ENCODE measurements around the gene XPO1. TPM values are rescaled to one million over a fixed set of nuclear protein-coding genes. Genes with fewer than 3 reads are reported as not detected.
"Not testable (repeated sequence)": the region's sequence is repeated elsewhere in the genome, so short reads cannot be mapped to it uniquely, and the experiment has no call there.

The XPO1 gene
- total RNA-seq (10 to 100 TPM; 53.7 to 81.7 (median 62.2) TPM), polyA plus RNA-seq (38.5 TPM)
- long read RNA-seq, donor 1, full-length matches to known transcripts: 62 of 95 reads
- long read RNA-seq, donor 1, partial matches to known transcripts: 9 of 95 reads
- long read RNA-seq, donor 1, other reads (novel, unspliced or antisense): 24 of 95 reads
- long read RNA-seq, donor 2, full-length matches to known transcripts: 23 of 34 reads
- long read RNA-seq, donor 2, partial matches to known transcripts: 3 of 34 reads
- long read RNA-seq, donor 2, other reads (novel, unspliced or antisense): 8 of 34 reads
- long read RNA-seq, donor 3, full-length matches to known transcripts: 67 of 120 reads
- long read RNA-seq, donor 3, partial matches to known transcripts: 28 of 120 reads
- long read RNA-seq, donor 3, other reads (novel, unspliced or antisense): 25 of 120 reads
- long read RNA-seq, donor 4, full-length matches to known transcripts: 17 of 31 reads
- long read RNA-seq, donor 4, partial matches to known transcripts: 2 of 31 reads
- long read RNA-seq, donor 4, other reads (novel, unspliced or antisense): 12 of 31 reads

DNA sequence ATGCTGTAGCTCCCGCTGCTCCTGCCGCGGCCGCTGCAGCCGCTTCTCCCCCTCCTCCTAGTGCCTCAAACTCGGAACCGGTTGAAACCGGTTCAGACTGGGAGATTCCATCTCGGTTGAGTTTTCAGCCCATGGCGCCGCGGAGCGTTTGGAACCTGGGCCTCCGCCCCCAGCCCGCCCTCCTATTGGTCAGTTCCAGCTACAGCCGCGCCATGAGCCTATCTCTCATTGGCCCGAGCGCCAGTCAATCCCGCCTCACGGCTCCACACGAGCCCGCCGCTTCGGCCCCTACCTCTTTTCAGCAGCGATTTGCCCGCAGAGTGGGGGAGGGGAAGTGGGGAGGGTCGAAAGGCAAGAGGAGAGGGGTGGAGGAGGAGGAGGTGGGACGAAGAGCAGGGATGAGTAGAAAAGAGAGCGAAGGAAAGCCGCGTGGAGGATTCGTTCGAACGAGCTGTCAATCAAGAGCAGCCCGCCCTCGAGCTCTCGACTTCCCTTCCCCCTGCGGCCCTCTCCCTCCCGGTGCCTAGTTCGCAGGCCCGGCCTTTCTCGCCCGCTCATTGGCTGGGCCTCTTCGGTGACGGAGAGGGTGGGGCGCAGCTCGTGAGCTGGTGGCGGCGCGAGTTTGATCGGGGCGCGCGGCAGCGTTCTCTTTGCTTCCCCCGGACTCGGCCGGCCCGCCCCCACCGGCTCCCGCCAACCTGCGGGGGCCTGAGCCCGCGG is at the start of gene XPO1:
TSS of gene XPO1 (minus strand) at position 157 of the 720 bp plus-strand sequence. CDS start 4,459 bp downstream, outside the sequence.
- peak; percentile 96 for ATAC-seq
- intact Hi-C loops (cut with DNase I): loop anchor here in 3 of 4 donors (5.0 to 10.0 kb wide), 3 partner anchors 126 to 236 kb away; no protein-coding TSS in a partner anchor
- DNase-seq: peak; percentile 99 to 100 (median 100)

GRCh38 chr2:61586928-61587327 is 48.8 kb upstream of the XPO1 start:
- H3K27me3 ChIP-seq (ENCODE audit: control insufficient read depth, insufficient read depth); DNase-seq; H3K4me3 ChIP-seq (ENCODE audit: low read length); H3K4me1 ChIP-seq (ENCODE audit: control insufficient read depth, insufficient read depth, low read length); H3K27ac ChIP-seq (ENCODE audit: low read length); intact Hi-C loops (cut with DNase I); H3K9me3 ChIP-seq (ENCODE audit: control insufficient read depth, low read length); ATAC-seq: not testable (repeated sequence)
- WGBS: 95% methylated on average over 5 of the region's 5 CpGs

More for the DNA sequence above, at the start of gene XPO1:
- peak within 1 kb of the TSS; percentile 99 for H3K4me3 ChIP-seq (ENCODE audit: low read length)
- no peaks in the 10 kb centered on the region for H3K27me3 ChIP-seq (ENCODE audit: control insufficient read depth, insufficient read depth)
- H3K27ac ChIP-seq (ENCODE audit: low read length): peak within 1 kb of the TSS; percentile 99
- under 1% methylated on average over 65 of the region's 65 CpGs for WGBS
- H3K4me1 ChIP-seq (ENCODE audit: control insufficient read depth, insufficient read depth, low read length): peaks cover 2% of the 10 kb centered on the region
- no peaks in the 10 kb centered on the region for H3K9me3 ChIP-seq (ENCODE audit: control insufficient read depth, low read length)

- H3K4me1 ChIP-seq (ENCODE audit: control insufficient read depth, insufficient read depth, low read length): peaks cover 2% of the 10 kb centered on the region
- no peaks in the 10 kb centered on the region for H3K27me3 ChIP-seq (ENCODE audit: control insufficient read depth, insufficient read depth)
- no peaks in the 10 kb centered on the region for H3K9me3 ChIP-seq (ENCODE audit: control insufficient read depth, low read length)
- ATAC-seq: peak; percentile 40 to 94
- no peak for DNase-seq
- no peak overlapping the region for H3K27ac ChIP-seq (ENCODE audit: low read length)
- intact Hi-C loops (cut with DNase I): no loop called here
- 44% methylated on average over 3 of the region's 3 CpGs for WGBS
- H3K4me3 ChIP-seq (ENCODE audit: low read length): no peak overlapping the region
Observed at GRCh38 chr2:61585383-61585782, 47.2 kb upstream of the XPO1 start.

DNA sequence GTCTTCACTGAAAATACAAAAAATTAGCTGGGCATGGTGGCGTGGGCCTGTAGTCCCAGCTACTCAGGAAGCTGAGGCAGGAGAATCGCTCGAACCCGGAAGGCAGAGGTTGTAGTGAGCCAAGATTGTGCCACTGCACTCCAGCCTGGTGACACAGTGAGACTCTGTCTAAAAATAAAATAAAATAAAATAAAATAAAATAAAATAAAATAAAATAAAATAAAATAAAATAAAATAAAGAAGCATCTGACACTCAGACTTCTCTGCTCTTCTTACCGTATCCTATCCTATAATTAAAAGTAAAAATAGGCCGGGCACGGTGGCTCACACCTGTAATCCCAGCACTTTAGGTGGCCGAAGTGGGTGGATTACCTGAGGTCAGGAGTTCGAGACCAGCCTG is 46.2 kb upstream of the XPO1 start:
- H3K27ac ChIP-seq (ENCODE audit: low read length); H3K27me3 ChIP-seq (ENCODE audit: control insufficient read depth, insufficient read depth); H3K4me1 ChIP-seq (ENCODE audit: control insufficient read depth, insufficient read depth, low read length); intact Hi-C loops (cut with DNase I); DNase-seq; ATAC-seq; H3K9me3 ChIP-seq (ENCODE audit: control insufficient read depth, low read length); H3K4me3 ChIP-seq (ENCODE audit: low read length): not testable (repeated sequence)
- WGBS: 96% methylated on average over 9 of the region's 9 CpGs

GRCh38 chr2:61582165-61582564 is 44.0 kb upstream of the XPO1 start:
- ATAC-seq: no peak
- intact Hi-C loops (cut with DNase I): no loop called here
- 64% methylated on average over 3 of the region's 3 CpGs for WGBS

GRCh38 chr2:61581716-61582115 is 43.6 kb upstream of the XPO1 start:
- DNase-seq (no peak), ATAC-seq (no peak)
- Histone ChIP-seq H3K4me1 (ENCODE audit: control insufficient read depth, insufficient read depth, low read length) (peaks cover 2% of the 10 kb centered on the region), H3K27ac (ENCODE audit: low read length) (no peak overlapping the region), H3K9me3 (ENCODE audit: control insufficient read depth, low read length) (no peaks in the 10 kb centered on the region), H3K27me3 (ENCODE audit: control insufficient read depth, insufficient read depth) (no peaks in the 10 kb centered on the region), H3K4me3 (ENCODE audit: low read length) (no peak overlapping the region)
- intact Hi-C loops (cut with DNase I): no loop called here
- WGBS: 96% methylated on average over 1 of the region's 1 CpG

More at GRCh38 chr2:61582165-61582564, 44.0 kb upstream of the XPO1 start:
- Histone ChIP-seq H3K9me3 (ENCODE audit: control insufficient read depth, low read length) (no peaks in the 10 kb centered on the region), H3K4me3 (ENCODE audit: low read length) (no peak overlapping the region), H3K4me1 (ENCODE audit: control insufficient read depth, insufficient read depth, low read length) (peaks cover 2% of the 10 kb centered on the region), H3K27ac (ENCODE audit: low read length) (no peak overlapping the region), H3K27me3 (ENCODE audit: control insufficient read depth, insufficient read depth) (no peaks in the 10 kb centered on the region)
- DNase-seq: no peak

GRCh38 chr2:61575447-61575859 is 37.3 kb upstream of the XPO1 start:
- Histone ChIP-seq H3K27ac (ENCODE audit: low read length) (no peak overlapping the region), H3K4me1 (ENCODE audit: control insufficient read depth, insufficient read depth, low read length) (no peaks in the 10 kb centered on the region), H3K9me3 (ENCODE audit: control insufficient read depth, low read length) (no peaks in the 10 kb centered on the region), H3K4me3 (ENCODE audit: low read length) (no peak overlapping the region), H3K27me3 (ENCODE audit: control insufficient read depth, insufficient read depth) (no peaks in the 10 kb centered on the region)
- ATAC-seq (no peak), DNase-seq (no peak)
- WGBS: 34% methylated on average over 3 of the region's 3 CpGs
- intact Hi-C loops (cut with DNase I): no loop called here

- H3K4me1 ChIP-seq (ENCODE audit: control insufficient read depth, insufficient read depth, low read length): no peaks in the 10 kb centered on the region
- intact Hi-C loops (cut with DNase I): no loop called here
- WGBS: 88% methylated on average over 7 of the region's 7 CpGs
- no peaks in the 10 kb centered on the region for H3K9me3 ChIP-seq (ENCODE audit: control insufficient read depth, low read length)
- no peak for ATAC-seq
- DNase-seq: no peak
- no peaks in the 10 kb centered on the region for H3K27me3 ChIP-seq (ENCODE audit: control insufficient read depth, insufficient read depth)
- no peak overlapping the region for H3K27ac ChIP-seq (ENCODE audit: low read length)
- no peak overlapping the region for H3K4me3 ChIP-seq (ENCODE audit: low read length)
Observed at GRCh38 chr2:61566566-61566965, 28.4 kb upstream of the XPO1 start.

DNA sequence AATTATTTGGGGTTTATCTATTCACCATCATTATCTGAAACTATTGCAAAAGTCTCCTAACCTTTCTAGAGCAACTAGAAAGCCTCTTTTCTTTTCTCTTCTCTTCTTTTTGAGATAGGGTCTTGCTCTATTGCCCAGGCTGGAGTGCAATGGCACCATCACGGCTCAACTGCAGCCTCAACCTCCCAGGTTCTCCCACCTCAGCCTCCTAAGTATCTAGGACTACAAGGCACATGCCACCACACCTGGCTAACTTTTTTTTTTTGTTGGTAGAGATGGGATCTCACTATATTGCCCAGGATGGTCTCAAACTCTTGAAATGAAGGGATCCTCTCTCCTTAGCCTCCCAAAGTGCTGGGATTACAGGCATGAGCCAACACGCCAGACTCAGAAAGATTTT is 24.5 kb upstream of the XPO1 start:
- ATAC-seq (no peak), DNase-seq (no peak)
- H3K4me1 ChIP-seq (ENCODE audit: control insufficient read depth, insufficient read depth, low read length): no peaks in the 10 kb centered on the region
- H3K27ac ChIP-seq (ENCODE audit: low read length): no peak overlapping the region
- no peaks in the 10 kb centered on the region for H3K27me3 ChIP-seq (ENCODE audit: control insufficient read depth, insufficient read depth)
- 95% methylated on average over 2 of the region's 2 CpGs for WGBS
- no peak overlapping the region for H3K4me3 ChIP-seq (ENCODE audit: low read length)
- intact Hi-C loops (cut with DNase I): no loop called here
- H3K9me3 ChIP-seq (ENCODE audit: control insufficient read depth, low read length): no peaks in the 10 kb centered on the region

DNA sequence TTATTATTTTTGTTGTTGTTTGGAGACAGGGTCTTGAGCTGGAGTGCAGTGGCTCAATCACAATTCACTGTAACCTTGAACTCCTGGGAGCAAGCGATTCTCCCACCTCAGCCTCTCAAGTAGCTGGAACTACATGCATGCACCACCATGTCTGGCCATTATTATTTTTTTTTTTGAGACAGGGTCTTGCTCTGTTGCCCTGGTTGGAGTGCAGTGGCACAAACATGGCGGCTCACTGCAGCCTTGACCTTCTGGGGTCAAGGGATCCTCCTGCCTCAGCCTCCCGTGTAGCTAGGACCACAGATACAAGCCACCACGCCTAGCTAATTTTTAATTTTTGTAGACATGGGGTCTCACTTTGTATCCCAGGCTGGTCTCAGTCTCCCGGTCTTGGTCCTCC is 20.0 kb upstream of the XPO1 start:
- Histone ChIP-seq H3K4me1 (ENCODE audit: control insufficient read depth, insufficient read depth, low read length) (no peaks in the 10 kb centered on the region), H3K27ac (ENCODE audit: low read length) (no peak overlapping the region), H3K9me3 (ENCODE audit: control insufficient read depth, low read length) (no peaks in the 10 kb centered on the region), H3K27me3 (ENCODE audit: control insufficient read depth, insufficient read depth) (no peaks in the 10 kb centered on the region), H3K4me3 (ENCODE audit: low read length) (no peak overlapping the region)
- ATAC-seq (no peak), DNase-seq (no peak)
- 83% methylated on average over 5 of the region's 5 CpGs for WGBS
- intact Hi-C loops (cut with DNase I): loop anchor here in 1 of 4 donors (10.0 kb wide), 1 partner anchor 97 kb away; no protein-coding TSS in a partner anchor

GRCh38 chr2:61557381-61557780 is 19.2 kb upstream of the XPO1 start:
- H3K4me3 ChIP-seq (ENCODE audit: low read length): no peak overlapping the region
- 82% methylated on average over 6 of the region's 6 CpGs for WGBS
- intact Hi-C loops (cut with DNase I): loop anchor here in 1 of 4 donors (10.0 kb wide), 1 partner anchor 97 kb away; no protein-coding TSS in a partner anchor
- no peak overlapping the region for H3K27ac ChIP-seq (ENCODE audit: low read length)
- no peaks in the 10 kb centered on the region for H3K4me1 ChIP-seq (ENCODE audit: control insufficient read depth, insufficient read depth, low read length)
- no peaks in the 10 kb centered on the region for H3K9me3 ChIP-seq (ENCODE audit: control insufficient read depth, low read length)
- no peaks in the 10 kb centered on the region for H3K27me3 ChIP-seq (ENCODE audit: control insufficient read depth, insufficient read depth)
- ATAC-seq (no peak), DNase-seq (no peak)
